Thoracic aorta (tissue), 2 donors: Measurements from ENCODE around the gene PDE2A. TPM values are rescaled to one million over a fixed set of nuclear protein-coding genes. Genes with fewer than 3 reads are reported as not detected.

ENCODE experiments used
- ATAC-seq: fragments of 150-250 bp; one replicate; pipeline ENCODE4 v1.8.0; 2017; ENCODE audit warnings: low read depth; ENCODE audit not compliant: insufficient number of reproducible peaks, low FRiP score
- DNase-seq: peaks from one replicate; pipeline ENCODE4 v3.0.0-alpha.2; 2020; ENCODE audit warnings: low spot score
- H3K27ac ChIP-seq, 2 donors: fragments of 200-600 bp; sonication (generic); 1 replicate in 1 of 2; 2 replicates in 1 of 2; pipeline ENCODE4 v1.5.1; 2016; ENCODE audit warnings: mild to moderate bottlenecking in 2 of 2, moderate library complexity in 2 of 2
- H3K27me3 ChIP-seq: fragments of 200-600 bp; sonication (generic); replicated peaks from 2 replicates; pipeline ENCODE4 v1.6.0; 2016; ENCODE audit warnings: mild to moderate bottlenecking; ENCODE audit not compliant: insufficient read depth
- H3K36me3 ChIP-seq: fragments of 200-600 bp; sonication (generic); one replicate; pipeline ENCODE4 v1.5.1; 2016
- H3K4me1 ChIP-seq, 2 donors: fragments of 200-600 bp; sonication (generic); 1 replicate in 1 of 2; 2 replicates in 1 of 2; pipeline versions ENCODE4 v1.5.1 to v1.6.0; 2016; ENCODE audit warnings: low read depth in 2 of 2, mild to moderate bottlenecking in 1 of 2; ENCODE audit not compliant: control insufficient read depth in 1 of 2
- H3K4me3 ChIP-seq: fragments of 200-600 bp; sonication (generic); 2 replicates; pipeline ENCODE4 v1.5.1; 2016; ENCODE audit warnings: mild to moderate bottlenecking
- H3K9me3 ChIP-seq: fragments of 200-600 bp; sonication (generic); 2 replicates; pipeline ENCODE4 v1.5.1; 2016
- total RNA-seq, 2 donors: library from RNA; depleted of rRNA; stranded (reverse); fragments of >200 nt; gene quantifications; one replicate each; pipeline versions ENCODE4 v1.1.0 to v1.2.3, GENCODE V29; 2016
- TF ChIP-seq, protein P1 (sequence below): fragments of 200-600 bp; sonication (generic); IDR thresholded peaks from one replicate; pipeline ENCODE4 v1.5.1; 2019; ENCODE audit warnings: antibody characterized with exemption

The PDE2A gene
- 10 to 100 TPM; 28.1 to 37.1 TPM for total RNA-seq

- peaks cover 21% of the 10 kb centered on the region for H3K27me3 ChIP-seq
Observed at GRCh38 chr11:72673943-72674828, at the start of gene PDE2A. PDE2A (minus strand) TSS chr11:72674422; CDS start chr11:72674207, 215 bp downstream.

GRCh38 chr11:72723508-72723907 is 49.3 kb upstream of the PDE2A start:
- ATAC-seq: no peak
- TF ChIP-seq, protein P1, sequence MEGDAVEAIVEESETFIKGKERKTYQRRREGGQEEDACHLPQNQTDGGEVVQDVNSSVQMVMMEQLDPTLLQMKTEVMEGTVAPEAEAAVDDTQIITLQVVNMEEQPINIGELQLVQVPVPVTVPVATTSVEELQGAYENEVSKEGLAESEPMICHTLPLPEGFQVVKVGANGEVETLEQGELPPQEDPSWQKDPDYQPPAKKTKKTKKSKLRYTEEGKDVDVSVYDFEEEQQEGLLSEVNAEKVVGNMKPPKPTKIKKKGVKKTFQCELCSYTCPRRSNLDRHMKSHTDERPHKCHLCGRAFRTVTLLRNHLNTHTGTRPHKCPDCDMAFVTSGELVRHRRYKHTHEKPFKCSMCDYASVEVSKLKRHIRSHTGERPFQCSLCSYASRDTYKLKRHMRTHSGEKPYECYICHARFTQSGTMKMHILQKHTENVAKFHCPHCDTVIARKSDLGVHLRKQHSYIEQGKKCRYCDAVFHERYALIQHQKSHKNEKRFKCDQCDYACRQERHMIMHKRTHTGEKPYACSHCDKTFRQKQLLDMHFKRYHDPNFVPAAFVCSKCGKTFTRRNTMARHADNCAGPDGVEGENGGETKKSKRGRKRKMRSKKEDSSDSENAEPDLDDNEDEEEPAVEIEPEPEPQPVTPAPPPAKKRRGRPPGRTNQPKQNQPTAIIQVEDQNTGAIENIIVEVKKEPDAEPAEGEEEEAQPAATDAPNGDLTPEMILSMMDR: no peak
- Histone ChIP-seq H3K36me3 (no peaks in the 10 kb centered on the region), H3K4me3 (no peak overlapping the region), H3K27ac (no peak overlapping the region), H3K27me3 (no peaks in the 10 kb centered on the region), H3K4me1 (peaks cover 15 to 47% of the 10 kb centered on the region in 2 donors), H3K9me3 (no peaks in the 10 kb centered on the region)
- no peak for DNase-seq

More at GRCh38 chr11:72673943-72674828, at the start of gene PDE2A:
- DNase-seq: no peak
- no peaks in the 10 kb centered on the region for H3K9me3 ChIP-seq
- no peak within 1 kb of the TSS for H3K4me3 ChIP-seq
- ATAC-seq: no peak
- TF ChIP-seq, protein P1: no peak
- no peak within 1 kb of the TSS for H3K27ac ChIP-seq
- no peaks in the 10 kb centered on the region for H3K36me3 ChIP-seq
- H3K4me1 ChIP-seq: no peaks in the 10 kb centered on the region

DNA sequence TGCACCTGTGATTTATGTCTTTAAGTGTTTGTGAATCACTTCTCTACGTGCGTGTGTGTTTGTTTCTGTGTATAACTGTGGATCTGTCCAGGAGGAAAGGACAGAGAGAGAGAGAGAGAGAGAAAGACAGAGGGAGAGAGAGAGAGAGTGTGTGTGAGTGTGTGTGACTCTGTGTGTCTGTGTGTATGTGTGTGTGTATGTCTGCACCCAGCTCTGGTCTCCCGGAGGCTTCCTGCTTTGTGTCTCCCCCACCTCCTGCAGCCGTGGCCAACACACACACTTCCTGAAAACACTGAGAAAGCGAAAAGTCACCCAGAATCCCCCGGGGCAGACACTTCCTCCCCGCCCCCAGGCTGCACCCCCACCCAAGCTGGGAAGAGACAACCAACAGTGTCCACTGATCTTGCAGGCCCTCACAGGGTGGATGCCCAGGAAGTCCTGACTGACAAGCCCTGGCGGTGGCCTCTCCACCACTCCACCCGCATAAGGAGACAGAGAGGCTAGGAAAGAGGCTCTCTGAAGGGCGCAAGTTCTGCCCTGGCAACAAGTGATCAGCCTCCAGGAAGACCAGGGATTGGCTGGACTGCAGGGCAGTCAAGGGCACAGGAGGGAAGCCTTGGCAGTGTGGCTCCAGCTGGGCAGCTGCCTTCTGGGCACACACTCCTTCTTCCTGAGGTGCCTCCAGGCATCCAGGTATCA is 48.0 kb upstream of the PDE2A start:
- DNase-seq (peak; percentile 74), ATAC-seq (peak; percentile 81)
- no peaks in the 10 kb centered on the region for H3K27me3 ChIP-seq
- H3K9me3 ChIP-seq: no peaks in the 10 kb centered on the region
- TF ChIP-seq, protein P1: no peak
- H3K4me1 ChIP-seq: peaks cover 15 to 56% of the 10 kb centered on the region in 2 donors
- H3K36me3 ChIP-seq: no peaks in the 10 kb centered on the region
- H3K27ac ChIP-seq: peak overlapping the region; percentile 70 to 76
- peak overlapping the region; percentile 88 for H3K4me3 ChIP-seq

DNA sequence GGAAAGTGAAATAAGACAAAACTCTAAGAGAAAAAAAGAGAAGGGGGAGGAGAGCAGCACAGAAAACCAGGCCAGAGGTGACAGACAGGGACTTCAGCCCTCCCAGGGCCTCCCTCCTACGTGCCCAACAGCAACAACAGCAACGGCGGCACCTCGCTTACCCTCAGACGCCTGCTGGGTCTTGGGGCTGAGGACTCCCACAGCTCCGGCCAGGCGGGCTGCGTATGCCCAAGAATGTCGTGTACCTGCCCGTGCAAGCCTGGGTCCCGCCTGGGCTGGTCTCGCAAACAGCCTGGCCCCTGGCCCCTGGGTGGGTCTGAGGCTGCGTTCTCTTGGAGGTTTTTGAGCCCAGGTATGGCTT is 47.4 kb upstream of the PDE2A start:
- Histone ChIP-seq H3K27ac (peak overlapping the region; percentile 60 to 76), H3K4me3 (peak overlapping the region; percentile 88), H3K4me1 (peaks cover 15 to 56% of the 10 kb centered on the region in 2 donors), H3K27me3 (no peaks in the 10 kb centered on the region), H3K9me3 (no peaks in the 10 kb centered on the region), H3K36me3 (no peaks in the 10 kb centered on the region)
- DNase-seq: no peak
- ATAC-seq: no peak
- TF ChIP-seq, protein P1: no peak

- ATAC-seq (no peak), DNase-seq (no peak)
- no peaks in the 10 kb centered on the region for H3K27me3 ChIP-seq
- H3K27ac ChIP-seq: peak overlapping the region; percentile 60 to 76
- H3K4me3 ChIP-seq: peak overlapping the region; percentile 88
- H3K4me1 ChIP-seq: peaks cover 15 to 56% of the 10 kb centered on the region in 2 donors
- no peaks in the 10 kb centered on the region for H3K36me3 ChIP-seq
- no peaks in the 10 kb centered on the region for H3K9me3 ChIP-seq
- TF ChIP-seq, protein P1: no peak
Observed at GRCh38 chr11:72721276-72721675, 47.1 kb upstream of the PDE2A start.
